LNCaP clone FGC (cell line): ENCODE measurements around the gene SERPINI1.

Experiments
- DNase-seq: peaks from one replicate; pipeline ENCODE4 v3.0.0-alpha.2; 2011; ENCODE audit warnings: low read depth
- H3K4me3 ChIP-seq: 2 replicates; pipeline ENCODE4 v1.5.1; 2011; ENCODE audit warnings: mild to moderate bottlenecking, low read depth, low read length, control low read depth
- CTCF ChIP-seq: IDR thresholded peaks from 2 replicates; pipeline ENCODE4 v1.5.1; 2012; ENCODE audit warnings: mild to moderate bottlenecking; ENCODE audit not compliant: control insufficient read depth, insufficient read depth; ENCODE audit errors: extremely low read depth

The SERPINI1 gene

DNA sequence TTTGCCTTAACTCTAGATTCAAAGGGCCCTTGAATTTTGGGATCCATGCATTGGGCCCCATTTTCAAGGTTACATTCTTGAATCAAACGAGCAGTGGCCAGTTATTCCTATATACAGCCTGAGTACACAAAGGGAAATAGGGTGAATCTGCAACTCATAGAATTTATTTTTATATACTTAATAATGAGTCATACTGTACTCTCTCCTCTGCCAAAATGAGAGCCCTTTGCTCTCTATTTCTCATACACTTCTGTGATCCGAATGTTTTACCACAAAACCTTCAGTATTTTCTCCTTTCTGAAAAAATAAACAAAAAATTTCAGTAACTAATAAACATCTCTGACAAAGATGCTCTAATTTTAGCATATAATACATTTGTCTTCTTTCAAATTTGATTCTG lies 116.7 kb downstream of the SERPINI1 start:
- DNase-seq: no peak
- TF ChIP-seq CTCF: no peak
- no peak overlapping the region for H3K4me3 ChIP-seq

DNA sequence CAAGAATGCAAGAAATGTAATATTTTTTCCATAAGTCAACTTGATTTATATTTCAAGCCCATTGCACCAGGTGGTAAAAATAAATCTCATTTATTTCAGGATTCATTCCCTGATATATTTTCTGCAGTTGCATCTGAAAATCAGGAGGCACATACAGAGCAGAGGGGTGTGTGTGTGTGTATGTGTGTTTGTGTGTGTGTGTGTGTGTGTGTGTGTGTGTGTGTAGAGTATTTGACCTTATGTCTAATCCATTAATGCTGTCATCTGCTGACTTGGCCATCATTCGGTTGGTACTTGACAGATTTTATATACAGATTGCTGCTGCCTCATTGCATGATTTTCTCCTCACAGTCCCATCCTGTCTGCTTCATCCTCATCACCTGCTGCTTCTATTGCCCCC lies 118.5 kb downstream of the SERPINI1 start:
- no peak for DNase-seq
- TF ChIP-seq CTCF: no peak
- no peak overlapping the region for H3K4me3 ChIP-seq

- H3K4me3 ChIP-seq: no peak overlapping the region
- TF ChIP-seq CTCF: no peak
Observed at GRCh38 chr3:167854846-167855245, 119.3 kb downstream of the SERPINI1 start.

DNA sequence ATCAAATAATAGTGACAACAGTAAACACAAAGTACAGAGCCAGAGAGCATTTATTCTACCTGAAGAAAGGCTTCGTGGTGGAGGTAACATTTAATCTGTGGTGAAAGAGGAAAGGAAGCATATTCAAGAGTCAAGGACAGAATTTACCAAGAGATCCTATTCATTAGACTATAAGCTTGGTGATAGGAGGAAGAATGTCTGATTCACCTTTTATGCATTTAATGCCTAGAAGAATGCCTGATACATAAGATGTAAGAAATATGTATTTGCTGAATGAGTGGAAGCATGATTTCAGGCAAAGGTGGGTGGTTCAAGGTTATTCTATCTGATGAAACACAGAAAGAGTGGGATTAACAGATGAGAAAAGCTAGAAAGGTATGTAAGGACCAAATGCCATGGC lies 119.8 kb downstream of the SERPINI1 start:
- no peak for TF ChIP-seq CTCF
- no peak for DNase-seq
- H3K4me3 ChIP-seq: no peak overlapping the region

More at GRCh38 chr3:167854846-167855245, 119.3 kb downstream of the SERPINI1 start:
- DNase-seq: no peak

- DNase-seq: no peak
- TF ChIP-seq CTCF: no peak
- H3K4me3 ChIP-seq: no peak overlapping the region
Observed at GRCh38 chr3:167858865-167859264, 123.3 kb downstream of the SERPINI1 start.

DNA sequence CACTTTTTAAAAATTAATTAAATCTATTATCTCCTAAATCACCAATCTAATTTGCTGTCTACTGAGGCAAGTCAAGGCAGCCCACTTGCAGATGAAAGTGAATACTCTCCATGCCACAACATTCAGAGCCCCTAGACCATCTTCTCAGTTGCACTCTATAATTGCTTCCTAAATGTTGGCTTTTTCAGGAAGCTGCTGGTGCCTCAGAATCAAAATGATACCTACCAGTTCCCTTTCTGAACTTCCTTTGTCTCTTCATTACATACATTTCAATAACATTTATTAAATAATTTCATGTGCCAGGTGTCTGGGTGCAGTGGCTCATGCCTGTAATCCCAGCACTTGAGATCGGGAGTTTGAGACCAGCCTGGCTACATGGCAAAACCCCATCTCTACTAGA lies 124.1 kb downstream of the SERPINI1 start:
- H3K4me3 ChIP-seq: no peak overlapping the region
- DNase-seq: no peak
- no peak for TF ChIP-seq CTCF

DNA sequence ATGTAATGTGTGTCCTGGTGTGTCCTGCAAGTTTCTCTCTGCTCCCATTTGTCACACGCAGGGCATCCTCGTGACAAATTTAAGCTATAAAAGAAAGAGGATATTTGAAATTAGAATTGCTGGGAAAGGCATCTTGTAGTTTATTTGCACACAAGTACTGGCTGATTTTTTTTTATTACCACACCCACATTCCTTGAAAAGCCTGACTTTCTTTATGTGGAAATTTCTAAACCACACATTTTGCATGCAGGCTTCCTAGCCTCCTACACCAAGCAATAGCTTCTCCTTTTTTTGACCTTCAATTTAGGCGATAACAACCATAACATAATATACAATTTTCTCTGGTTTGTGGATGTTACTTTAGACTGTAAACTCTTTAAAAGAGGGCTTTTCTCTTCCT lies 126.1 kb downstream of the SERPINI1 start:
- DNase-seq: no peak
- H3K4me3 ChIP-seq: no peak overlapping the region
- no peak for TF ChIP-seq CTCF
